Esophagus muscularis mucosa (tissue), 4 donors: ENCODE measurements around the gene CBX1.

Source experiments
- EP300 ChIP-seq: sonication (generic); formaldehyde crosslinking; IDR thresholded peaks from one replicate; pipeline ENCODE4 v1.6.1; 2017; ENCODE audit warnings: antibody characterized with exemption
- POLR2A ChIP-seq: fragments of 450-650 bp; IDR thresholded peaks from one replicate; pipeline ENCODE4 v1.6.1; 2017; ENCODE audit warnings: antibody characterized with exemption, moderate library complexity, mild to moderate bottlenecking, low read depth
- TF ChIP-seq, protein P1 (sequence below), 3 experiments: fragments of 200-600 bp in 2 of 3; fragments of 450-650 bp in 1 of 3; sonication (generic) in 2 of 3; IDR thresholded peaks; one replicate each; pipeline ENCODE4 v1.5.1; 2017 to 2019; ENCODE audit warnings: antibody characterized with exemption in 3 of 3, mild to moderate bottlenecking in 2 of 3, moderate library complexity in 1 of 3

DNA sequence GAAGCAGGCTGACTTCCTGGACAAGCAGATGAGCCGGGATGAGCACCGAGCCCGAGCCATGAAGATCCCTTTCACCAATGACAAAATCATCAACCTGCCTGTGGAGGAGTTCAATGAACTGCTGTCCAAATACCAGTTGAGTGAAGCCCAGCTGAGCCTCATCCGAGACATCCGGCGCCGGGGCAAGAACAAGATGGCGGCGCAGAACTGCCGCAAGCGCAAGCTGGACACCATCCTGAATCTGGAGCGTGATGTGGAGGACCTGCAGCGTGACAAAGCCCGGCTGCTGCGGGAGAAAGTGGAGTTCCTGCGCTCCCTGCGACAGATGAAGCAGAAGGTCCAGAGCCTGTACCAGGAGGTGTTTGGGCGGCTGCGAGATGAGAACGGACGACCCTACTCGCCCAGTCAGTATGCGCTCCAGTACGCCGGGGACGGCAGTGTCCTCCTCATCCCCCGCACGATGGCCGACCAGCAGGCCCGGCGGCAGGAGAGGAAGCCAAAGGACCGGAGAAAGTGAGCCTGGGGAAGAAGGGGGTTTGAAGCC lies 42.1 kb downstream of the CBX1 start:
- TF ChIP-seq EP300, result no peak
- TF ChIP-seq, protein P1, sequence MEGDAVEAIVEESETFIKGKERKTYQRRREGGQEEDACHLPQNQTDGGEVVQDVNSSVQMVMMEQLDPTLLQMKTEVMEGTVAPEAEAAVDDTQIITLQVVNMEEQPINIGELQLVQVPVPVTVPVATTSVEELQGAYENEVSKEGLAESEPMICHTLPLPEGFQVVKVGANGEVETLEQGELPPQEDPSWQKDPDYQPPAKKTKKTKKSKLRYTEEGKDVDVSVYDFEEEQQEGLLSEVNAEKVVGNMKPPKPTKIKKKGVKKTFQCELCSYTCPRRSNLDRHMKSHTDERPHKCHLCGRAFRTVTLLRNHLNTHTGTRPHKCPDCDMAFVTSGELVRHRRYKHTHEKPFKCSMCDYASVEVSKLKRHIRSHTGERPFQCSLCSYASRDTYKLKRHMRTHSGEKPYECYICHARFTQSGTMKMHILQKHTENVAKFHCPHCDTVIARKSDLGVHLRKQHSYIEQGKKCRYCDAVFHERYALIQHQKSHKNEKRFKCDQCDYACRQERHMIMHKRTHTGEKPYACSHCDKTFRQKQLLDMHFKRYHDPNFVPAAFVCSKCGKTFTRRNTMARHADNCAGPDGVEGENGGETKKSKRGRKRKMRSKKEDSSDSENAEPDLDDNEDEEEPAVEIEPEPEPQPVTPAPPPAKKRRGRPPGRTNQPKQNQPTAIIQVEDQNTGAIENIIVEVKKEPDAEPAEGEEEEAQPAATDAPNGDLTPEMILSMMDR (IDR thresholded peaks at IDR 0.05), result no peak
- no peak for TF ChIP-seq POLR2A
